H1 (cell line): ENCODE results near the gene SURF1. TPM values are rescaled to one million over a fixed set of nuclear protein-coding genes. Genes with fewer than 3 reads are reported as not detected.

ENCODE experiments used
- polyA plus RNA-seq, 7 experiments: library from polyadenylated mRNA; depleted of rRNA in 3 of 7; stranded (reverse) in 5 of 7; unstranded in 2 of 7; fragments of >200 nt in 5 of 7; fragments of 200-250 nt in 2 of 7; gene quantifications; 1 replicate in 5 of 7; 2 replicates in 1 of 7; 4 replicates in 1 of 7; pipeline versions ENCODE4 v1.2.1 to v1.2.3, GENCODE V29; 2011 to 2013; ENCODE audit warnings: missing spikeins in 2 of 7, mixed read lengths in 2 of 7
- total RNA-seq: library from RNA; stranded (reverse); fragmentation: NEBNext Ultra II Directional; extraction: Animal tissue kit (Norgen Biotek cat#: 25700); gene quantifications from 2 replicates; pipeline ENCODE4 v1.2.1, GENCODE V29; 2021
- TF ChIP-seq, protein P1 (sequence below): fragments of 300-600 bp; sonication (generic); IDR thresholded peaks from 2 replicates; pipeline ENCODE4 v1.7.1; 2012; ENCODE audit warnings: low read length, moderate library complexity, mild to moderate bottlenecking, inconsistent platforms; ENCODE audit not compliant: insufficient replicate concordance

Gene SURF1
- total and polyA plus RNA-seq, 2 of the 8 experiments (the other 6 are each of a cell fraction or from before 2014, with no cell fraction given), result 43.1 to 44.7 TPM

DNA sequence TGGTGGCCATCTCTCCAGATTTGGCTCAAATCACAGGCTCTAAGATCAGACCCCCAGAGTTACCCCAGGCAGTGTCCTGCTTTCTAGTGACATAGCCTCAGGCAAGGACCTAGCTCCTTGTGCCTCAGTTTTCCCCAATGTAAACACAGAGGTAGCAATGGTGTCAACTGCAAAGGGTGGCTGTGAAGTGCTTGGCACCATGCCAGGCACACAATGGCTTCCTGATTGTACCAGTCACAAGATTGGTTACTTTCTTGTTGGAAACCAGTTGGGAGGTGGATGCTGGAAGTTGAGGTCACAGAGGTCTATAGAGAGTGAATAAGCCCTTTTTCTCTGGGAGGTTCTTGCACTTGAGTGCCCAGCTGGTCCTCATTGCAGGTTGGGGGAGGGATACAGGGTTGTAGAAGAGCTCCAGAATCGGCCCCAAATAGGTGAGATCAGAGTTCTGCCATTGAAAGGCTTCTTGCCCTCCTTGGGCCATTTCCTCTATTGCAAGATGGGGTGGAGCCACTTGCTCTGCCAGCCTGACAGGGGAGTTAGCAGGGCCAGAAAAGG is 22.2 kb upstream of the SURF1 start (continued):
- TF ChIP-seq, protein P1, sequence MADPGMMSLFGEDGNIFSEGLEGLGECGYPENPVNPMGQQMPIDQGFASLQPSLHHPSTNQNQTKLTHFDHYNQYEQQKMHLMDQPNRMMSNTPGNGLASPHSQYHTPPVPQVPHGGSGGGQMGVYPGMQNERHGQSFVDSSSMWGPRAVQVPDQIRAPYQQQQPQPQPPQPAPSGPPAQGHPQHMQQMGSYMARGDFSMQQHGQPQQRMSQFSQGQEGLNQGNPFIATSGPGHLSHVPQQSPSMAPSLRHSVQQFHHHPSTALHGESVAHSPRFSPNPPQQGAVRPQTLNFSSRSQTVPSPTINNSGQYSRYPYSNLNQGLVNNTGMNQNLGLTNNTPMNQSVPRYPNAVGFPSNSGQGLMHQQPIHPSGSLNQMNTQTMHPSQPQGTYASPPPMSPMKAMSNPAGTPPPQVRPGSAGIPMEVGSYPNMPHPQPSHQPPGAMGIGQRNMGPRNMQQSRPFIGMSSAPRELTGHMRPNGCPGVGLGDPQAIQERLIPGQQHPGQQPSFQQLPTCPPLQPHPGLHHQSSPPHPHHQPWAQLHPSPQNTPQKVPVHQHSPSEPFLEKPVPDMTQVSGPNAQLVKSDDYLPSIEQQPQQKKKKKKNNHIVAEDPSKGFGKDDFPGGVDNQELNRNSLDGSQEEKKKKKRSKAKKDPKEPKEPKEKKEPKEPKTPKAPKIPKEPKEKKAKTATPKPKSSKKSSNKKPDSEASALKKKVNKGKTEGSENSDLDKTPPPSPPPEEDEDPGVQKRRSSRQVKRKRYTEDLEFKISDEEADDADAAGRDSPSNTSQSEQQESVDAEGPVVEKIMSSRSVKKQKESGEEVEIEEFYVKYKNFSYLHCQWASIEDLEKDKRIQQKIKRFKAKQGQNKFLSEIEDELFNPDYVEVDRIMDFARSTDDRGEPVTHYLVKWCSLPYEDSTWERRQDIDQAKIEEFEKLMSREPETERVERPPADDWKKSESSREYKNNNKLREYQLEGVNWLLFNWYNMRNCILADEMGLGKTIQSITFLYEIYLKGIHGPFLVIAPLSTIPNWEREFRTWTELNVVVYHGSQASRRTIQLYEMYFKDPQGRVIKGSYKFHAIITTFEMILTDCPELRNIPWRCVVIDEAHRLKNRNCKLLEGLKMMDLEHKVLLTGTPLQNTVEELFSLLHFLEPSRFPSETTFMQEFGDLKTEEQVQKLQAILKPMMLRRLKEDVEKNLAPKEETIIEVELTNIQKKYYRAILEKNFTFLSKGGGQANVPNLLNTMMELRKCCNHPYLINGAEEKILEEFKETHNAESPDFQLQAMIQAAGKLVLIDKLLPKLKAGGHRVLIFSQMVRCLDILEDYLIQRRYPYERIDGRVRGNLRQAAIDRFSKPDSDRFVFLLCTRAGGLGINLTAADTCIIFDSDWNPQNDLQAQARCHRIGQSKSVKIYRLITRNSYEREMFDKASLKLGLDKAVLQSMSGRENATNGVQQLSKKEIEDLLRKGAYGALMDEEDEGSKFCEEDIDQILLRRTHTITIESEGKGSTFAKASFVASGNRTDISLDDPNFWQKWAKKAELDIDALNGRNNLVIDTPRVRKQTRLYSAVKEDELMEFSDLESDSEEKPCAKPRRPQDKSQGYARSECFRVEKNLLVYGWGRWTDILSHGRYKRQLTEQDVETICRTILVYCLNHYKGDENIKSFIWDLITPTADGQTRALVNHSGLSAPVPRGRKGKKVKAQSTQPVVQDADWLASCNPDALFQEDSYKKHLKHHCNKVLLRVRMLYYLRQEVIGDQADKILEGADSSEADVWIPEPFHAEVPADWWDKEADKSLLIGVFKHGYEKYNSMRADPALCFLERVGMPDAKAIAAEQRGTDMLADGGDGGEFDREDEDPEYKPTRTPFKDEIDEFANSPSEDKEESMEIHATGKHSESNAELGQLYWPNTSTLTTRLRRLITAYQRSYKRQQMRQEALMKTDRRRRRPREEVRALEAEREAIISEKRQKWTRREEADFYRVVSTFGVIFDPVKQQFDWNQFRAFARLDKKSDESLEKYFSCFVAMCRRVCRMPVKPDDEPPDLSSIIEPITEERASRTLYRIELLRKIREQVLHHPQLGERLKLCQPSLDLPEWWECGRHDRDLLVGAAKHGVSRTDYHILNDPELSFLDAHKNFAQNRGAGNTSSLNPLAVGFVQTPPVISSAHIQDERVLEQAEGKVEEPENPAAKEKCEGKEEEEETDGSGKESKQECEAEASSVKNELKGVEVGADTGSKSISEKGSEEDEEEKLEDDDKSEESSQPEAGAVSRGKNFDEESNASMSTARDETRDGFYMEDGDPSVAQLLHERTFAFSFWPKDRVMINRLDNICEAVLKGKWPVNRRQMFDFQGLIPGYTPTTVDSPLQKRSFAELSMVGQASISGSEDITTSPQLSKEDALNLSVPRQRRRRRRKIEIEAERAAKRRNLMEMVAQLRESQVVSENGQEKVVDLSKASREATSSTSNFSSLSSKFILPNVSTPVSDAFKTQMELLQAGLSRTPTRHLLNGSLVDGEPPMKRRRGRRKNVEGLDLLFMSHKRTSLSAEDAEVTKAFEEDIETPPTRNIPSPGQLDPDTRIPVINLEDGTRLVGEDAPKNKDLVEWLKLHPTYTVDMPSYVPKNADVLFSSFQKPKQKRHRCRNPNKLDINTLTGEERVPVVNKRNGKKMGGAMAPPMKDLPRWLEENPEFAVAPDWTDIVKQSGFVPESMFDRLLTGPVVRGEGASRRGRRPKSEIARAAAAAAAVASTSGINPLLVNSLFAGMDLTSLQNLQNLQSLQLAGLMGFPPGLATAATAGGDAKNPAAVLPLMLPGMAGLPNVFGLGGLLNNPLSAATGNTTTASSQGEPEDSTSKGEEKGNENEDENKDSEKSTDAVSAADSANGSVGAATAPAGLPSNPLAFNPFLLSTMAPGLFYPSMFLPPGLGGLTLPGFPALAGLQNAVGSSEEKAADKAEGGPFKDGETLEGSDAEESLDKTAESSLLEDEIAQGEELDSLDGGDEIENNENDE, result no peak
